Measurements from ENCODE around the gene PARD6B.
"Not testable (repeated sequence)": the region's sequence is repeated elsewhere in the genome, so short reads cannot be mapped to it uniquely, and the experiment has no call there.

- TF ChIP-seq, protein P1, sequence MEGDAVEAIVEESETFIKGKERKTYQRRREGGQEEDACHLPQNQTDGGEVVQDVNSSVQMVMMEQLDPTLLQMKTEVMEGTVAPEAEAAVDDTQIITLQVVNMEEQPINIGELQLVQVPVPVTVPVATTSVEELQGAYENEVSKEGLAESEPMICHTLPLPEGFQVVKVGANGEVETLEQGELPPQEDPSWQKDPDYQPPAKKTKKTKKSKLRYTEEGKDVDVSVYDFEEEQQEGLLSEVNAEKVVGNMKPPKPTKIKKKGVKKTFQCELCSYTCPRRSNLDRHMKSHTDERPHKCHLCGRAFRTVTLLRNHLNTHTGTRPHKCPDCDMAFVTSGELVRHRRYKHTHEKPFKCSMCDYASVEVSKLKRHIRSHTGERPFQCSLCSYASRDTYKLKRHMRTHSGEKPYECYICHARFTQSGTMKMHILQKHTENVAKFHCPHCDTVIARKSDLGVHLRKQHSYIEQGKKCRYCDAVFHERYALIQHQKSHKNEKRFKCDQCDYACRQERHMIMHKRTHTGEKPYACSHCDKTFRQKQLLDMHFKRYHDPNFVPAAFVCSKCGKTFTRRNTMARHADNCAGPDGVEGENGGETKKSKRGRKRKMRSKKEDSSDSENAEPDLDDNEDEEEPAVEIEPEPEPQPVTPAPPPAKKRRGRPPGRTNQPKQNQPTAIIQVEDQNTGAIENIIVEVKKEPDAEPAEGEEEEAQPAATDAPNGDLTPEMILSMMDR (IDR thresholded peaks at IDR 0.05): not testable (repeated sequence)
- not testable (repeated sequence) for TF ChIP-seq ZFX (IDR thresholded peaks at IDR 0.05; ENCODE audit: borderline replicate concordance)
Observed at GRCh38 chr20:50703651-50704438, 27.5 kb upstream of the PARD6B start.
